Heart left ventricle (tissue), 13 donors: ENCODE results near the gene DGKB.

ENCODE experiments used
- CTCF ChIP-seq, 12 donors: fragments of 200-600 bp; sonication (generic) in 4 of 12; IDR thresholded peaks; one replicate each; pipeline versions ENCODE4 v1.5.0 to v1.8.0; 2018 to 2022; ENCODE audit warnings: antibody characterized with exemption in 12 of 12, mild to moderate bottlenecking in 5 of 12
- POLR2A ChIP-seq, 2 donors: fragments of 450-650 bp; IDR thresholded peaks; one replicate each; pipeline ENCODE4 v1.6.1; 2017; ENCODE audit warnings: antibody characterized with exemption in 2 of 2, mild to moderate bottlenecking in 2 of 2, moderate library complexity in 2 of 2
- donor health status: ischemic (EF 13 %, LVEDD 7.1; RV severe dilation, severe dysfunction).
- donor health status: DM: no; HTN: yes; CAD: no.
- donor health status: DM: no; HTN: no; CAD: no.
- donor health status: ischemic (EF 25% LVEDD 6.9; RV normal size, moderate dysfunction).
- donor health status: ischemic (EF 25% LVEDD 5.7; RV mildly dilated, moderate dysfunction).
- donor health status: ischemic (EF 35%, LVEDD 5.7; RV mildly dilated, moderate dysfunction).
- donor health status: nonischemic (EF 11% LVEDD 7.7; RV severe dilation, severe dysfunction).
- donor health status: DM: yes; HTN: yes; CAD: no.
- donor health status: PGD.
- donor health status: ischemic (EF 29% LVEDD 5.4; RV normal size, mild dysfunction).
- donor health status: nonischemic (EF 23%, LVEDD 6.1; RV moderate dilation, normal function).

- TF ChIP-seq POLR2A (IDR thresholded peaks at IDR 0.05) = no peak
- TF ChIP-seq CTCF (IDR thresholded peaks at IDR 0.05) = no peak
Measured at GRCh38 chr7:14507617-14508016, 394.9 kb downstream of the DGKB start.
